WTC11 (cell line): ENCODE data around the gene NME4. TPM values are rescaled to one million over a fixed set of nuclear protein-coding genes. Genes with fewer than 3 reads are reported as not detected.

Source experiments
- EMX1 ChIP-seq: fragments of 250-450 bp; sonication (Bioruptor Pico); IDR thresholded peaks from 2 replicates; pipeline ENCODE4 v1.8.0; 2021; ENCODE audit warnings: mild to moderate bottlenecking
- ETV6 ChIP-seq: sonication (generic); formaldehyde crosslinking; IDR thresholded peaks from 2 replicates; pipeline ENCODE4 v1.8.1; 2022; ENCODE audit warnings: mild to moderate bottlenecking, missing genetic modification reagents
- FOXK1 ChIP-seq: sonication (generic); formaldehyde crosslinking; IDR thresholded peaks from 2 replicates; pipeline ENCODE4 v1.8.0; 2022; ENCODE audit warnings: mild to moderate bottlenecking, moderate library complexity, missing genetic modification reagents
- FOXP1 ChIP-seq: sonication (generic); formaldehyde crosslinking; IDR thresholded peaks from 2 replicates; pipeline ENCODE4 v1.8.0; 2022; ENCODE audit warnings: missing genetic modification reagents, mild to moderate bottlenecking, moderate library complexity, borderline replicate concordance
- JUN ChIP-seq: sonication (generic); formaldehyde crosslinking; IDR thresholded peaks from 2 replicates; pipeline ENCODE4 v1.8.0; 2023; ENCODE audit warnings: mild to moderate bottlenecking, missing genetic modification reagents
- SMAD3 ChIP-seq: sonication (generic); formaldehyde crosslinking; IDR thresholded peaks from 2 replicates; pipeline ENCODE4 v1.8.0; 2022; ENCODE audit warnings: missing genetic modification reagents, mild to moderate bottlenecking, borderline replicate concordance
- SMAD4 ChIP-seq: sonication (generic); formaldehyde crosslinking; IDR thresholded peaks from 2 replicates; pipeline ENCODE4 v1.8.0; 2022; ENCODE audit warnings: mild to moderate bottlenecking, missing genetic modification reagents
- TEAD1 ChIP-seq: sonication (generic); formaldehyde crosslinking; IDR thresholded peaks from 2 replicates; pipeline ENCODE4 v1.8.0; 2022; ENCODE audit warnings: mild to moderate bottlenecking, missing genetic modification reagents
- TEAD4 ChIP-seq: sonication (generic); formaldehyde crosslinking; IDR thresholded peaks from 2 replicates; pipeline ENCODE4 v1.8.0; 2022; ENCODE audit warnings: mild to moderate bottlenecking, missing genetic modification reagents
- ZNF232 ChIP-seq: sonication (generic); formaldehyde crosslinking; IDR thresholded peaks from 2 replicates; pipeline ENCODE4 v1.8.0; 2022; ENCODE audit warnings: mild to moderate bottlenecking, missing genetic modification reagents
- ZNF263 ChIP-seq: sonication (generic); formaldehyde crosslinking; IDR thresholded peaks from 2 replicates; pipeline ENCODE4 v1.8.1; 2022; ENCODE audit warnings: low read depth, mild to moderate bottlenecking, moderate library complexity, missing genetic modification reagents
- ZNF396 ChIP-seq: fragments of 250-450 bp; sonication (Bioruptor Pico); IDR thresholded peaks from 2 replicates; pipeline ENCODE4 v1.8.0; 2021; ENCODE audit warnings: mild to moderate bottlenecking, moderate library complexity, borderline replicate concordance
- total RNA-seq: library from RNA; stranded (reverse); gene quantifications from 3 replicates; pipeline ENCODE4 v1.2.3, GENCODE V29; 2021
- TF ChIP-seq, protein P1 (sequence below): sonication (generic); formaldehyde crosslinking; IDR thresholded peaks from 2 replicates; pipeline ENCODE4 v1.8.0; 2023; ENCODE audit warnings: mild to moderate bottlenecking, missing genetic modification reagents
- TF ChIP-seq, protein P2 (sequence below): sonication (generic); formaldehyde crosslinking; IDR thresholded peaks from 2 replicates; pipeline ENCODE4 v1.8.1; 2023; ENCODE audit warnings: mild to moderate bottlenecking, missing genetic modification reagents, moderate library complexity
- TF ChIP-seq, protein P3 (sequence below): sonication (generic); formaldehyde crosslinking; IDR thresholded peaks from 2 replicates; pipeline ENCODE4 v1.8.0; 2022; ENCODE audit warnings: missing genetic modification reagents
- TF ChIP-seq, protein P4 (sequence below): fragments of 250-450 bp; sonication (Bioruptor Pico); IDR thresholded peaks from 2 replicates; pipeline ENCODE4 v1.9.0; 2021; ENCODE audit warnings: moderate library complexity, mild to moderate bottlenecking, inconsistent platforms, borderline replicate concordance
- TF ChIP-seq, protein P5 (sequence below): sonication (generic); formaldehyde crosslinking; IDR thresholded peaks from 2 replicates; pipeline ENCODE4 v1.8.1; 2022; ENCODE audit warnings: low read depth, mild to moderate bottlenecking, moderate library complexity, missing genetic modification reagents, borderline replicate concordance
- TF ChIP-seq, protein P6 (sequence below): fragments of 200-600 bp; IDR thresholded peaks from 2 replicates; pipeline ENCODE4 v1.8.0; 2022; ENCODE audit warnings: antibody characterized with exemption
- TF ChIP-seq, protein P7 (sequence below): sonication (generic); formaldehyde crosslinking; conservative IDR thresholded peaks from 2 replicates; pipeline ENCODE4 v1.8.1; 2023; ENCODE audit warnings: mild to moderate bottlenecking, low read depth, missing genetic modification reagents, moderate library complexity
- TF ChIP-seq, protein P8 (sequence below): sonication (generic); formaldehyde crosslinking; IDR thresholded peaks from 2 replicates; pipeline ENCODE4 v1.8.1; 2023; ENCODE audit warnings: mild to moderate bottlenecking, missing genetic modification reagents

The NME4 gene
- total RNA-seq, 1 experiment from 2014 or later = 467 TPM

DNA sequence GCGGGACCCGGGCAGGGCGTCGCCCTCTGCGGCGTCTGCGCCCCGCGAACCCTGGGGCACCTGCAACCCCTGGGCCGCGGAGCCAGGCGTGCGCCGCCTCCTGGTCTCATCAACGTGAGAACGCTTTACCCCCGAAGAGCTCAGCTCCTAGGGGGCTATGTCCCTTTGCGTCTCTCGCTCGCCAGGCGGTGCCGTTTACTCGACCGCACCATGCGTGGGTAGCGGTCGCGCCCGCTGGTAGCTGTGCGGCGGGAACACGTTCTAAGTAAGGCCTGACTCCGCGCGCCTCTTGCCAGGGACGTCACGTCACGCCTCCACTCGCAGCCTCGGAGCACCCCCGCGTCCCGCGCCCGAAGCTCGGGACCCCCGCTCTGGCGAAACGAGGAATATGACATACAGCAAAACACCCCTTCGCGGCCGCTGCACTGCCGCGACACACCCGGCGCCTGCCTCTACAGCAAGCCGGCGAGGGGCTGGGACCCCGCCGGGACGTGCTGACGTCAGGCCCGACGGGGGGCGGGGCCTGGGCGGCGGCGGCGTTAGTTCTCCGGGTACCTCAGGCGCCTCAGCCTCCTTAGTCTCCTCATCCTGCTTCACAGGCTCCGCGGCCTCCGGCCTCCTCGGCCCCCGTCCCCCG is 28.2 kb downstream of the NME4 start, which contains the start of gene RAB11FIP3 (continued):
- TF ChIP-seq, protein P1, sequence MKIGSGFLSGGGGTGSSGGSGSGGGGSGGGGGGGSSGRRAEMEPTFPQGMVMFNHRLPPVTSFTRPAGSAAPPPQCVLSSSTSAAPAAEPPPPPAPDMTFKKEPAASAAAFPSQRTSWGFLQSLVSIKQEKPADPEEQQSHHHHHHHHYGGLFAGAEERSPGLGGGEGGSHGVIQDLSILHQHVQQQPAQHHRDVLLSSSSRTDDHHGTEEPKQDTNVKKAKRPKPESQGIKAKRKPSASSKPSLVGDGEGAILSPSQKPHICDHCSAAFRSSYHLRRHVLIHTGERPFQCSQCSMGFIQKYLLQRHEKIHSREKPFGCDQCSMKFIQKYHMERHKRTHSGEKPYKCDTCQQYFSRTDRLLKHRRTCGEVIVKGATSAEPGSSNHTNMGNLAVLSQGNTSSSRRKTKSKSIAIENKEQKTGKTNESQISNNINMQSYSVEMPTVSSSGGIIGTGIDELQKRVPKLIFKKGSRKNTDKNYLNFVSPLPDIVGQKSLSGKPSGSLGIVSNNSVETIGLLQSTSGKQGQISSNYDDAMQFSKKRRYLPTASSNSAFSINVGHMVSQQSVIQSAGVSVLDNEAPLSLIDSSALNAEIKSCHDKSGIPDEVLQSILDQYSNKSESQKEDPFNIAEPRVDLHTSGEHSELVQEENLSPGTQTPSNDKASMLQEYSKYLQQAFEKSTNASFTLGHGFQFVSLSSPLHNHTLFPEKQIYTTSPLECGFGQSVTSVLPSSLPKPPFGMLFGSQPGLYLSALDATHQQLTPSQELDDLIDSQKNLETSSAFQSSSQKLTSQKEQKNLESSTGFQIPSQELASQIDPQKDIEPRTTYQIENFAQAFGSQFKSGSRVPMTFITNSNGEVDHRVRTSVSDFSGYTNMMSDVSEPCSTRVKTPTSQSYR (CRISPR knock-in tag) = 0 out of 2 replicates have a peak, but pooled peaks have one; percentile 35
- TF ChIP-seq SMAD4 (CRISPR knock-in tag) (no peak), ETV6 (CRISPR knock-in tag) (0 out of 2 replicates have a peak, but pooled peaks have one; percentile 66), ZNF232 (CRISPR knock-in tag) (peak; percentile 69), EMX1 (no peak), FOXP1 (CRISPR knock-in tag) (peak; percentile 72; the same call in 1 of the 2 replicates), ZNF263 (CRISPR knock-in tag) (no peak), FOXK1 (0 out of 2 replicates have a peak, but pooled peaks have one; percentile 54), ZNF396 (CRISPR knock-in tag) (no peak), JUN (CRISPR knock-in tag) (0 out of 2 replicates have a peak, but pooled peaks have one; percentile 58), SMAD3 (0 out of 2 replicates have a peak, but pooled peaks have one; percentile 17), TEAD4 (CRISPR knock-in tag) (no peak), TEAD1 (CRISPR knock-in tag) (0 out of 2 replicates have a peak, but pooled peaks have one; percentile 53)
- TF ChIP-seq, protein P2, sequence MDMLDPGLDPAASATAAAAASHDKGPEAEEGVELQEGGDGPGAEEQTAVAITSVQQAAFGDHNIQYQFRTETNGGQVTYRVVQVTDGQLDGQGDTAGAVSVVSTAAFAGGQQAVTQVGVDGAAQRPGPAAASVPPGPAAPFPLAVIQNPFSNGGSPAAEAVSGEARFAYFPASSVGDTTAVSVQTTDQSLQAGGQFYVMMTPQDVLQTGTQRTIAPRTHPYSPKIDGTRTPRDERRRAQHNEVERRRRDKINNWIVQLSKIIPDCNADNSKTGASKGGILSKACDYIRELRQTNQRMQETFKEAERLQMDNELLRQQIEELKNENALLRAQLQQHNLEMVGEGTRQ (CRISPR knock-in tag) = 0 out of 2 replicates have a peak, but pooled peaks have one; percentile 5
- TF ChIP-seq, protein P3, sequence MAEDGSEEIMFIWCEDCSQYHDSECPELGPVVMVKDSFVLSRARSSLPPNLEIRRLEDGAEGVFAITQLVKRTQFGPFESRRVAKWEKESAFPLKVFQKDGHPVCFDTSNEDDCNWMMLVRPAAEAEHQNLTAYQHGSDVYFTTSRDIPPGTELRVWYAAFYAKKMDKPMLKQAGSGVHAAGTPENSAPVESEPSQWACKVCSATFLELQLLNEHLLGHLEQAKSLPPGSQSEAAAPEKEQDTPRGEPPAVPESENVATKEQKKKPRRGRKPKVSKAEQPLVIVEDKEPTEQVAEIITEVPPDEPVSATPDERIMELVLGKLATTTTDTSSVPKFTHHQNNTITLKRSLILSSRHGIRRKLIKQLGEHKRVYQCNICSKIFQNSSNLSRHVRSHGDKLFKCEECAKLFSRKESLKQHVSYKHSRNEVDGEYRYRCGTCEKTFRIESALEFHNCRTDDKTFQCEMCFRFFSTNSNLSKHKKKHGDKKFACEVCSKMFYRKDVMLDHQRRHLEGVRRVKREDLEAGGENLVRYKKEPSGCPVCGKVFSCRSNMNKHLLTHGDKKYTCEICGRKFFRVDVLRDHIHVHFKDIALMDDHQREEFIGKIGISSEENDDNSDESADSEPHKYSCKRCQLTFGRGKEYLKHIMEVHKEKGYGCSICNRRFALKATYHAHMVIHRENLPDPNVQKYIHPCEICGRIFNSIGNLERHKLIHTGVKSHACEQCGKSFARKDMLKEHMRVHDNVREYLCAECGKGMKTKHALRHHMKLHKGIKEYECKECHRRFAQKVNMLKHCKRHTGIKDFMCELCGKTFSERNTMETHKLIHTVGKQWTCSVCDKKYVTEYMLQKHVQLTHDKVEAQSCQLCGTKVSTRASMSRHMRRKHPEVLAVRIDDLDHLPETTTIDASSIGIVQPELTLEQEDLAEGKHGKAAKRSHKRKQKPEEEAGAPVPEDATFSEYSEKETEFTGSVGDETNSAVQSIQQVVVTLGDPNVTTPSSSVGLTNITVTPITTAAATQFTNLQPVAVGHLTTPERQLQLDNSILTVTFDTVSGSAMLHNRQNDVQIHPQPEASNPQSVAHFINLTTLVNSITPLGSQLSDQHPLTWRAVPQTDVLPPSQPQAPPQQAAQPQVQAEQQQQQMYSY (CRISPR knock-in tag) = no peak
- TF ChIP-seq, protein P4, sequence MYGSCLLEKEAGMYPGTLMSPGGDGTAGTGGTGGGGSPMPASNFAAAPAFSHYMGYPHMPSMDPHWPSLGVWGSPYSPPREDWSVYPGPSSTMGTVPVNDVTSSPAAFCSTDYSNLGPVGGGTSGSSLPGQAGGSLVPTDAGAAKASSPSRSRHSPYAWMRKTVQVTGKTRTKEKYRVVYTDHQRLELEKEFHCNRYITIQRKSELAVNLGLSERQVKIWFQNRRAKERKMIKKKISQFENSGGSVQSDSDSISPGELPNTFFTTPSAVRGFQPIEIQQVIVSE = no peak
- TF ChIP-seq, protein P5, sequence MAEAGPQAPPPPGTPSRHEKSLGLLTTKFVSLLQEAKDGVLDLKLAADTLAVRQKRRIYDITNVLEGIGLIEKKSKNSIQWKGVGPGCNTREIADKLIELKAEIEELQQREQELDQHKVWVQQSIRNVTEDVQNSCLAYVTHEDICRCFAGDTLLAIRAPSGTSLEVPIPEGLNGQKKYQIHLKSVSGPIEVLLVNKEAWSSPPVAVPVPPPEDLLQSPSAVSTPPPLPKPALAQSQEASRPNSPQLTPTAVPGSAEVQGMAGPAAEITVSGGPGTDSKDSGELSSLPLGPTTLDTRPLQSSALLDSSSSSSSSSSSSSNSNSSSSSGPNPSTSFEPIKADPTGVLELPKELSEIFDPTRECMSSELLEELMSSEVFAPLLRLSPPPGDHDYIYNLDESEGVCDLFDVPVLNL (CRISPR knock-in tag) = no peak
- TF ChIP-seq, protein P6, sequence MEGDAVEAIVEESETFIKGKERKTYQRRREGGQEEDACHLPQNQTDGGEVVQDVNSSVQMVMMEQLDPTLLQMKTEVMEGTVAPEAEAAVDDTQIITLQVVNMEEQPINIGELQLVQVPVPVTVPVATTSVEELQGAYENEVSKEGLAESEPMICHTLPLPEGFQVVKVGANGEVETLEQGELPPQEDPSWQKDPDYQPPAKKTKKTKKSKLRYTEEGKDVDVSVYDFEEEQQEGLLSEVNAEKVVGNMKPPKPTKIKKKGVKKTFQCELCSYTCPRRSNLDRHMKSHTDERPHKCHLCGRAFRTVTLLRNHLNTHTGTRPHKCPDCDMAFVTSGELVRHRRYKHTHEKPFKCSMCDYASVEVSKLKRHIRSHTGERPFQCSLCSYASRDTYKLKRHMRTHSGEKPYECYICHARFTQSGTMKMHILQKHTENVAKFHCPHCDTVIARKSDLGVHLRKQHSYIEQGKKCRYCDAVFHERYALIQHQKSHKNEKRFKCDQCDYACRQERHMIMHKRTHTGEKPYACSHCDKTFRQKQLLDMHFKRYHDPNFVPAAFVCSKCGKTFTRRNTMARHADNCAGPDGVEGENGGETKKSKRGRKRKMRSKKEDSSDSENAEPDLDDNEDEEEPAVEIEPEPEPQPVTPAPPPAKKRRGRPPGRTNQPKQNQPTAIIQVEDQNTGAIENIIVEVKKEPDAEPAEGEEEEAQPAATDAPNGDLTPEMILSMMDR = no peak
- TF ChIP-seq, protein P7, sequence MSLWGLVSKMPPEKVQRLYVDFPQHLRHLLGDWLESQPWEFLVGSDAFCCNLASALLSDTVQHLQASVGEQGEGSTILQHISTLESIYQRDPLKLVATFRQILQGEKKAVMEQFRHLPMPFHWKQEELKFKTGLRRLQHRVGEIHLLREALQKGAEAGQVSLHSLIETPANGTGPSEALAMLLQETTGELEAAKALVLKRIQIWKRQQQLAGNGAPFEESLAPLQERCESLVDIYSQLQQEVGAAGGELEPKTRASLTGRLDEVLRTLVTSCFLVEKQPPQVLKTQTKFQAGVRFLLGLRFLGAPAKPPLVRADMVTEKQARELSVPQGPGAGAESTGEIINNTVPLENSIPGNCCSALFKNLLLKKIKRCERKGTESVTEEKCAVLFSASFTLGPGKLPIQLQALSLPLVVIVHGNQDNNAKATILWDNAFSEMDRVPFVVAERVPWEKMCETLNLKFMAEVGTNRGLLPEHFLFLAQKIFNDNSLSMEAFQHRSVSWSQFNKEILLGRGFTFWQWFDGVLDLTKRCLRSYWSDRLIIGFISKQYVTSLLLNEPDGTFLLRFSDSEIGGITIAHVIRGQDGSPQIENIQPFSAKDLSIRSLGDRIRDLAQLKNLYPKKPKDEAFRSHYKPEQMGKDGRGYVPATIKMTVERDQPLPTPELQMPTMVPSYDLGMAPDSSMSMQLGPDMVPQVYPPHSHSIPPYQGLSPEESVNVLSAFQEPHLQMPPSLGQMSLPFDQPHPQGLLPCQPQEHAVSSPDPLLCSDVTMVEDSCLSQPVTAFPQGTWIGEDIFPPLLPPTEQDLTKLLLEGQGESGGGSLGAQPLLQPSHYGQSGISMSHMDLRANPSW = no peak
- TF ChIP-seq, protein P8, sequence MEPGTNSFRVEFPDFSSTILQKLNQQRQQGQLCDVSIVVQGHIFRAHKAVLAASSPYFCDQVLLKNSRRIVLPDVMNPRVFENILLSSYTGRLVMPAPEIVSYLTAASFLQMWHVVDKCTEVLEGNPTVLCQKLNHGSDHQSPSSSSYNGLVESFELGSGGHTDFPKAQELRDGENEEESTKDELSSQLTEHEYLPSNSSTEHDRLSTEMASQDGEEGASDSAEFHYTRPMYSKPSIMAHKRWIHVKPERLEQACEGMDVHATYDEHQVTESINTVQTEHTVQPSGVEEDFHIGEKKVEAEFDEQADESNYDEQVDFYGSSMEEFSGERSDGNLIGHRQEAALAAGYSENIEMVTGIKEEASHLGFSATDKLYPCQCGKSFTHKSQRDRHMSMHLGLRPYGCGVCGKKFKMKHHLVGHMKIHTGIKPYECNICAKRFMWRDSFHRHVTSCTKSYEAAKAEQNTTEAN = no peak; the same call in 1 of the 2 replicates
